ENCODE data around the gene GAL3ST1. TPM values are rescaled to one million over a fixed set of nuclear protein-coding genes. Genes with fewer than 3 reads are reported as not detected.
"Not testable (repeated sequence)": the region's sequence is repeated elsewhere in the genome, so short reads cannot be mapped to it uniquely, and the experiment has no call there.

Gene GAL3ST1
- total RNA-seq, 1 experiment from 2014 or later: 0.55 TPM

DNA sequence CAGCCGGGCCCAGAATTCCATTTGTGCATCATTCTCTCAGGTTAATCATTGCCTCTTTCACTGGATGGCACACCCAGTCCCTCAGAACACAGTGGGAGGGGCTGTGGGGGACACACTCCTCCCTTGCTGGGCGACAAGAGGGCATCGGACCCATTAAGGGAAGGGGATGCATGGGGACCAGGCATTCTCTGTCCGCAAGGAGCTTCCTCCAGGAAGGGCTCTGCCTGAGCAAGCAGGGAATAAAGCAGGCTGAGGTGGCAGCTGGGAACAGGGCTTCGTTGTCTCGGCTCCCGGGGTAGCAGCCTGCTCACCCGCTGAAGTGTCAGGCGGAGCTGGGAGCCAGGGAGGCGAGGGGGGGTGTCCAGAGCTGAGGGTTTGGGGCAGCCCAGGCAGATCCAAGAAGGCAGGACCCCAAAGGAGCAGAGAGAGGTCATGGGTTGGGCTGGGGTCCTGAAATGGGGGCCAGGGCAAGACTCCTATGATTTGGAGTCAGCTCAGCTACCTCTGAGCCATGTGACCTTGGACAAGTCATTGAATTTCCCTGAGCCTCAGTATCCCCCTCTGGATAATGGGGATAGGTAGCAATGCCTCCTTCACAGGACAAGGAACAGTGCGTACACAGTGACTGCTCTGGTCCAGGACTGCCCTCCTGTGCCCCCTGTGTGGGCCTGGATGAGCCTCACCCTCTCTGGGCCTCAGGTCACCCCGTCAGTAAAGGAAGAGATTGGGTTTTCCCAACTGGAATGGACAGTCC lies 1.4 kb downstream of the GAL3ST1 start:
- peak; percentile 40 for DNase-seq (ENCODE audit: low read depth, low spot score)
- in situ Hi-C loops (cut with HindIII; ENCODE audit: low pct_unique_long_range_greater_than_20kb, low sequenced_read_pairs): no loop called here

DNA sequence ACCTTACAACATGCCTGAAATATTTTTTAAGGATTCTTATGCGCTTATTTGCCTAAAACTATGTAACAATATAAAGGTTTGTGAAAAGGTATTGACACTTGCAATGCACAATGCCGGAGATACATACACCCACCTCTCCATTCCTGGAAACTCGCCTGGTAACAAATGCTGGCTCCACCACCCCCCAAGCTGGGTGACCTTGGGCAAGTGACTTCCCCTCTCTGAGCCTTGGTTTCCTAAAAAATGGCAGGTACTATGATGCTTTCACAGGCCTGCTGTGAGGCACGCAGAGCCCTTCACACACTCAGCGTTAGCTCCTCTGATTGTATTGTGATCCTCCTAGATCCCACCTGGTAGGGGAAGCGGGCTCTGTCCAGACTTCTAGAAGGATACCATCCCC lies 2.3 kb downstream of the GAL3ST1 start:
- DNase-seq (ENCODE audit: low read depth, low spot score): no peak
- in situ Hi-C loops (cut with HindIII; ENCODE audit: low pct_unique_long_range_greater_than_20kb, low sequenced_read_pairs): no loop called here

DNA sequence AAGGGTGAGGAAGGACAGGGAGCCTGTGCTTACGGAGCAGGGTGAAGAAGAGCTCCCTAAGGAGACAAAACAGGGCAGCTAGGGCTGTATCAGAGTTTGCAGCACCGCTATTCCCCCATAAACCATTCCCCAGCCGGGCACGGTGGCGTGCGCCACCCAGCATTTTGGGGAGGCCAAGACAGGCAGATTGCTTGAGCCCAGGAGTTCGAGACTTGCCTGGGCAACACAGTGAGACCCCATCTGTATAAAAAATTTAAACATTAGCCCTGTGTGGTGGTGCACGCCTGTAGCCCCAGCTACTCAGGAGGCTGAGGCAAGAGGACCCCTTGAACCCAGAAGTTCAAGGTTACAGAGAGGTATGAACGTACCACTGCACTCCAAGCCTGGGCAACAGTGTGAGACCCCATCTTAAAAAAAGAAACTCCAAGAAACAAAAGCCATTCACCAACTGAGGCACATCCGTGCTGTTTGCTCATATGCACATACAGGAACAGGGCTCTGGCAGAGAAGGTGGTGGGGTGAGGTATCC lies 4.7 kb downstream of the GAL3ST1 start:
- in situ Hi-C loops (cut with HindIII; ENCODE audit: low pct_unique_long_range_greater_than_20kb, low sequenced_read_pairs): no loop called here
- DNase-seq (ENCODE audit: low read depth, low spot score): no peak

DNA sequence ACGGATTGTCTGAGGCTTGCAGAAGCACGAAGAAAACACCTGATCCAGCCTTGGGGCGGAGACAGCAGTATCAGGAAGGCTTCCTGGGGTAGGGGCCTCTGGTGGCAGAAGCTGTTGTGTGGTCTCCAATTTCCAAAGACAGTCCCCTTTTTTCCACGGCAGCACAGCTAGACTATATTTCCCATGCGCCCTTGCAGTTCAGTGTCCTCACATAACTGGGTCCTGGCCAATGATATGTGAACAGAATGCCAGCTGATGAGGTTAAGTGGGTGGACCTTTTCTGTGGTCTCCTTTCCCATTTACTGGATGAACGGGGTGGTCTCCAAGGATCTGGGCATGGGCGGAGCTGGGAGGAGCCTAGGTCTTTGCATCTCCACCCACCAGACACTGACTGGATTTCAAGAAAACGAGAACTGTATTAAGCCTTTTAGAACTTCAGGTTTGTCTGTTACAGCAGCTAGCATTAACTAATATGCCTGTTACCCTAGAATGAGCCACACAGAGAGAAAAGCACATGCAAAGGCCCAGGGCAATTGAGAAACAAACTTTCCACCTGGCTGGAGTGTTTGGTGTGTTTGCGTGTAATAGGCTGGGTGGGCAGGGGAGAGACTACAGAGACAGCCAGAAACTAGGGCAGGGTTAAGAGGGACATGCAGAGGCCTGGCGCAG lies 6.2 kb downstream of the GAL3ST1 start:
- DNase-seq (ENCODE audit: low read depth, low spot score): no peak
- in situ Hi-C loops (cut with HindIII; ENCODE audit: low pct_unique_long_range_greater_than_20kb, low sequenced_read_pairs): no loop called here

DNA sequence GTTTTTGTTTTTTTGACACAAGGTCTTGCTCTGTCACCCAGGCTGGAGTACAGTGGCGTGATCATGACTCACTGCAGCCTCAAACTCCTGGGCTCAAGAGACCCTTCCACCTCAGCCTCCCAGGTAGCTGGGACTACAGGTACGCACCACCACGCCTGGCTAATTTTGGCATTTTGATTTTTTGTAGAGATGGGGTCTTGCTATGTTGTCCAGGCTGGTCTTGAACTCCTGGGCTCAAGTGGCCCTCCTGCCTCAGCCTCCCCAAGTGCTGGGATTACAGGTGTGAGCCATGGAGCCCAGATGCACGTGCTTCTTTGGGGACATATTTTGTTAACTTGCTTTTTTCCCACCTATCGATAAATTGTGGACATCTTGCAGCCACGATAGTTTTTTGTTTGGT lies 7.2 kb downstream of the GAL3ST1 start:
- DNase-seq (ENCODE audit: low read depth, low spot score); in situ Hi-C loops (cut with HindIII; ENCODE audit: low pct_unique_long_range_greater_than_20kb, low sequenced_read_pairs): not testable (repeated sequence)

DNA sequence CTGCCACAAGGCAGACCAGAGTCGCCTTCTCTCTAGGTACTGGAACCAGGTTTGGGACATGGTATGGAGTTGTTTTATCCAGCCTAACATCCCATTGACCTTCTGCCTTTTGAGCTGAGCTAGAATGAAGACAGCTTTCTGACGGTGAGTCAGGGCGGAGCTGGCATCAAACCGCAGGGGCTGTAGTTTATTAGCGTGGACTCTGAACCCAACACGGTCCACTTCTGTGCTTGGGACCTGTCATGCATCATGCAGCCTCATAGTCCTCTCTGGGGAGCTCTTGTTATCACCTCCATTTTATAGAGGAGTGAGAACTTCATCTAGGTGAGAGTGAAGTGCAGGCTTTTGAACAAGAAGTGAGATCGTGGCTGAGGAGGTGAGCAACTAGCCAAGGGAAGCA lies 8.3 kb downstream of the GAL3ST1 start:
- in situ Hi-C loops (cut with HindIII; ENCODE audit: low pct_unique_long_range_greater_than_20kb, low sequenced_read_pairs): no loop called here
- DNase-seq (ENCODE audit: low read depth, low spot score): no peak

DNA sequence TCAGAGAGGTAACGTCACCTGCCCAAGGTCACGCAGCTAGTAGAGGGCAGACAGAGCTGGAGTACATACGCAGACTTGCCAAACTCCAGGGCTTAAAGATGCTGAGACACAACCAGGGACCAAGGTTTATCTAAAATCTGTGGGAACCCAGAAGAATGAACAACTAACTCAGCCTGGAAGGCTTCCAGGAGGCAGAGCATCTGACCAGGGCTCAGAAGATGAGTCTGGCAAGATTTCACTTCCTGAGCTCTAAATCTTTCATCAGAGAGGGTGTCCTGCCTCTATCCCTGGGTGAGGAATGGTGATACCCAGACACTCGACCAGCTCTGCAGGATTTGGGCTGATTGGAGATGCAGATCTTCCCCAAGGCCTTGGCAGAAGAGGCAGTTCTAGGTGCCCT lies 9.1 kb downstream of the GAL3ST1 start:
- in situ Hi-C loops (cut with HindIII; ENCODE audit: low pct_unique_long_range_greater_than_20kb, low sequenced_read_pairs): no loop called here
- no peak for DNase-seq (ENCODE audit: low read depth, low spot score)

DNA sequence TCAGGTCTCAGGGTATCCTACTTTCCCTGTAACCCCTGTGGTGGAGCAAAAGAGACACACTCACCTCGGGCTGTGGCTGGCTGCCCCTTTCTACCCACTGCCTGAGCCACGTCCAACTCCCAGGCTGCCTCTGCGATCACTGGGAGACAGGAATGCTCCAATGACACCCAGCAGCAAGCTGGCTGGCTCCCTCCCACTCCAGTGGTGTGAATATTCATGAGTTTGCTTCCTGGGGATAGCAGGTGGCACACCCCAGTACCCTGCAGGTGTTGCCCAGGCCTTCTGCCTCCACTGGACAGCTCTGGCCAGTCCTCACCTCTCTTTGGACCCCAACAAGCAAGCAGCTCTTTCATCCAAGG lies 9.7 kb downstream of the GAL3ST1 start:
- in situ Hi-C loops (cut with HindIII; ENCODE audit: low pct_unique_long_range_greater_than_20kb, low sequenced_read_pairs): no loop called here
- DNase-seq (ENCODE audit: low read depth, low spot score): no peak

DNA sequence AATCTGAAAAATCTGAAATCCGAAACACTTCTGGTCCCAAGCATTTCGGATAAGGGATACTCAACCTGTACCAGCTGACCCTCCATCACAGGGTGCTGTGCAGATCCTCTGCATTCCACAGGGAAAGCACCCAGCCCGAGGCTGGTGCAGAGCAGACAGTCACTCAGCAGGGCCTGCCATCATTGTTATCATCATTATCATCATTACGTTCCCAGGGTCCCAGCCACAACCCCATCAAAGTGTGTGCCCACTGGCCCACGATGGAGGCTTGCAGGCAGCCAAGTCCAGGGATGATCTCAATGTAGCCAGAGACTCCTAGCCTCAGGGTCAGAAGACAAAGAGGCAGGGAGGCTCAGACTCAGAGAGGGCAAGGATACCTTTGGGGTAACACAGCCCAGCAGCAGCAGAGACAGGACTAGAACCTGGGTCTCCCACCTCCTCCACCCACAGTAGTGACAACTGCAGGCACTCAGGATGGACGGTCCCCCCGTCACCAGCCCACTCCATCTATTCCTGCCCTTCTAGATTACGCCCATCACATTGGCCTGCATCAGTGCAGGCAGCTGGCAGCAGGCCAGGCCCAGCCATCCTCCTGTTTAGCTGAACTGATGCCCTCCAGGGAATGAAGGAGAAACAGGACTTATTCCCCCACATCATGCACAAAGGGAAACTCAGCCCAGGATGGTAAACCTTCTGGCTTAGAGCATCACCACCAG lies 10.3 kb downstream of the GAL3ST1 start:
- in situ Hi-C loops (cut with HindIII; ENCODE audit: low pct_unique_long_range_greater_than_20kb, low sequenced_read_pairs): no loop called here
- DNase-seq (ENCODE audit: low read depth, low spot score): no peak

DNA sequence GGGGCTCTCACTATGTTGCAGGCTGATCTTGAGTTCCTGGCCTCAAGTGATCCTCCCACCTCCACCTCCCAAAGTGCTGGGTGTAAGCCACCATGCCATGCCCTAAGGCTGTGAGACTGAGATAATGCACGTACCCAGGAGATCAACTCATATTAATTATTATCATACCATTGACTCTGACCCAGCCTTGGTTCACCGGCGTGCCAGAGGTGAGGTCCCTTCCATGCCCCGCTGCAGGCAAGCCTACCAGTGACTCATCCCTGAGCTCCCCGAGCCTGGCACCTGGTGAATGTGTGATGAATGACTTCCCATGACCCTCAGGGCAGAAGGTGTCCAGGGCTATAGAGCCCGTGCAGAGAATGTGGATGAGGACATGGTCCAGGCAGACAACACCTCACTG lies 12.1 kb downstream of the GAL3ST1 start:
- in situ Hi-C loops (cut with HindIII; ENCODE audit: low pct_unique_long_range_greater_than_20kb, low sequenced_read_pairs): no loop called here

DNA sequence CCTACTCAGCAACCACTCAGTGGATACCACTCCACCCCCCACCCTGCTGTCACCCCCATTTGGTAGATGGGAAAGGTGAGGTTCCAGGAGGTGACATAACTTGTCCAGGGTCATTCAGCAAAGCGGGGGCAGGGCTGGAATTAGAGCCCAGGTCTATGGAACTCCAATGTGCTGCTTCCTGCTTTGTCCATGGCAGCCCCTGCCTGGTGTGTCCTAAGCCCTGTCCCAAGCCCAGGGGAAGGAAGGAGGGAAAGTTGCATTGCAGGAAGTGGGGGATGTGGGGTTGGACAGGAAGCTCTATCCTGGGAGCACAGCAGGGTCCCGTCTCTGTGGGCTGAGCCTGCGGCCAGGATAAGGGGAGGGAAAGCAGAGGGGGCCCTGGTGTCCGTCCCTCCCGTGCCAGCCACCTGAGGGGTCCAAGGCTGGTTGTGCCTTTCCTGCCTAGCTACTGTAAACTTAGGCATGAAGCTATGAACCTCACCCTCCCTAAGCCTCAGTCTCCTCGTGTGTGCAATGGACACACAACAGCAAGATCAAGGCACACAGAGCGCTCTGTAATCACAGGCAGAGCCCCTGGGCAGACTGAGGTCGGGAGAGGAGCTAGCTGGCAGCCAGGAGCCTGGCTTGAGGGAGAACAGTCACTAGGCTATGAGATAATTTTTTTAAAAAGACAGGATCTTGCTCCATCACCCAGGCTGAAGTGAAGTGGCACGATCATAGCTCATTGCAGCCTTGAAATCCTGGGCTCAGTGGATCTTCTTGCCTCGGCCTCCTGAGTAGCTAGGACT lies 12.9 kb downstream of the GAL3ST1 start:
- in situ Hi-C loops (cut with HindIII; ENCODE audit: low pct_unique_long_range_greater_than_20kb, low sequenced_read_pairs): no loop called here
- no peak for DNase-seq (ENCODE audit: low read depth, low spot score)

More for the DNA sequence above, 12.1 kb downstream of the GAL3ST1 start:
- no peak for DNase-seq (ENCODE audit: low read depth, low spot score)

DNA sequence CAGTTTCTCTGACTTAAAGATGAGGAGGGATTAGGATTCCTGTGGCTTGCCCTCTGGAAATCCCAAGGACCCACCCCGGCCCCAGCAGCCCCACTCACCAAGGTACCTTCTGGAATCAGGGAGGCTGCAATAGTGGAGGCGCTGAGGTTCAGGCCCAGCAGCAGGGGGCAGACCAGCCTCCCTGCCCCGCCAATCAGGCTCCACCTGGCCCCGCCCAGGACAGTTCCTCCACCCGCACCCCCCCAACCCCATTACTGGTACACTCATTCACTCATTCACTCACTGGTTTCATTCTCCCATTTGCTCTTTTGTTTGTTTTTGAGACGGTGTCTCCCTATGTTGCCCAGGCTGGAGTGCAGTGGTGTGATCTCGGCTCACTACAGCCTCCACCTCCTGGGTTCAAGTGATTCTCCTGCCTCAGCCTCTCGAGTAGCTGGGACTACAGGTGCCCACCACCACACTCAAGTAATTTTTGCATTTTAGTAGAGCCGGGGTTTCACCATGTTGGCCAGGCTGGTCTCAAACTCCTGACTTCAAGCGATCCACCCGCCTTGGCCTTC lies 13.7 kb downstream of the GAL3ST1 start:
- peak; percentile 42 for DNase-seq (ENCODE audit: low read depth, low spot score)
- in situ Hi-C loops (cut with HindIII; ENCODE audit: low pct_unique_long_range_greater_than_20kb, low sequenced_read_pairs): not testable (repeated sequence)

DNA sequence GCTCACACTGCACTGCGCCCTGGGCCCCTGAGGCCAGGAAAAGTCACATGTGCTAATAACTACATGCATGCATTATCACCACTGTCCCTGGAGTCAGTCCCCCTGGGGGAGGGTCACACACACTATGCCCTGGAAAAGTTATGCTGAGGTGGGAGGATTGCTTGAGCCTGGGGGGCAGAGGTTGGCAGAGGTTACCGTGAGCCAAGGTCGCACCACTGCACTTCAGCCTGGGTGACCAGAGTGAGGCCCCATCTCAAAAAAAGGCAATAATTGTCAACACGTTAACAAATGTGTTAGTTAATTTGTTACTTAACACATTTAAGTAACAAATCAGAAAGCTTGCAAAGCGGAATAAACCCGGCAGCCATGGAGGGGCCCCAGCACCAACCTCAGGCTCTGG lies 14.6 kb downstream of the GAL3ST1 start:
- in situ Hi-C loops (cut with HindIII; ENCODE audit: low pct_unique_long_range_greater_than_20kb, low sequenced_read_pairs): no loop called here
- DNase-seq (ENCODE audit: low read depth, low spot score): no peak

DNA sequence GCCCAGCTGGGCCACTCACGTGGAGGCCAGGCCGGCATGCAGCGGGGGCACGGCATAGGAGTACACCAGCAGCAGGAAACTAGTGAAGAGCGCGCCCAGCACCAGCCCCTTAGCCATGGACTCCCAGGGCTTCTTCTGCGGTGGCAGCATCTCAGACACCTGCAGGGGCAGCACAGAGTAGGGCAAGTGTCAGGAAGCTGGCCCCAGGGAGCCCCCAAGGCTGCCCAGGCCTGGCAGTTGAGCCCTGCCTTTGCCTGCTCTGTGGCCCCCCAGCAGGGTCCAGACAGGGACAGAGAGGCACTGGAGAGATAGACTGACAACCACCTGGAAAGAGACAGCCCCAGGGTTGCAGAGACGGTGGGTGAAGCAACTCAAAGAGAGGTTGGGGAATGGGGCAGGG lies 17.2 kb downstream of the GAL3ST1 start:
- in situ Hi-C loops (cut with HindIII; ENCODE audit: low pct_unique_long_range_greater_than_20kb, low sequenced_read_pairs): no loop called here
- DNase-seq (ENCODE audit: low read depth, low spot score): no peak

DNA sequence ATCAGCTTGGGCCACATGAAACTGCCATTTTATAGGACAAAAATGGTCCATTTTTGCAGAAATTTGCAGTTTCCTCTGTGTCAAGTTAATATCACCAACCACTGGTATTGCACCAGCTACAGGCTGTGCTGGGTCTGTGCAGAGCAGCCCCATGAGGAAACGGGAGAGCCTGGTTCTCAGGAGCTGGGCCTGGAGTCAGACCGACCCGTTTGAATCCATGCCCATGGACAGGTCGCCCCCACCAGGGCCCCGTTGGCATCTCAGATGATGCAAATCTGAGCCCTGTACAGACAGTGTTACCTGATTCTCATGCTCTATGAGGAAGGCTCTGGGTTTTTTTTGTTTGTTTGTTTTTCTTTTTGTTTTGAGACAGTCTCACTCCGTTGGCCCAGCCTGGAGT lies 18.1 kb downstream of the GAL3ST1 start:
- in situ Hi-C loops (cut with HindIII; ENCODE audit: low pct_unique_long_range_greater_than_20kb, low sequenced_read_pairs): no loop called here
- DNase-seq (ENCODE audit: low read depth, low spot score): peak; percentile 32

DNA sequence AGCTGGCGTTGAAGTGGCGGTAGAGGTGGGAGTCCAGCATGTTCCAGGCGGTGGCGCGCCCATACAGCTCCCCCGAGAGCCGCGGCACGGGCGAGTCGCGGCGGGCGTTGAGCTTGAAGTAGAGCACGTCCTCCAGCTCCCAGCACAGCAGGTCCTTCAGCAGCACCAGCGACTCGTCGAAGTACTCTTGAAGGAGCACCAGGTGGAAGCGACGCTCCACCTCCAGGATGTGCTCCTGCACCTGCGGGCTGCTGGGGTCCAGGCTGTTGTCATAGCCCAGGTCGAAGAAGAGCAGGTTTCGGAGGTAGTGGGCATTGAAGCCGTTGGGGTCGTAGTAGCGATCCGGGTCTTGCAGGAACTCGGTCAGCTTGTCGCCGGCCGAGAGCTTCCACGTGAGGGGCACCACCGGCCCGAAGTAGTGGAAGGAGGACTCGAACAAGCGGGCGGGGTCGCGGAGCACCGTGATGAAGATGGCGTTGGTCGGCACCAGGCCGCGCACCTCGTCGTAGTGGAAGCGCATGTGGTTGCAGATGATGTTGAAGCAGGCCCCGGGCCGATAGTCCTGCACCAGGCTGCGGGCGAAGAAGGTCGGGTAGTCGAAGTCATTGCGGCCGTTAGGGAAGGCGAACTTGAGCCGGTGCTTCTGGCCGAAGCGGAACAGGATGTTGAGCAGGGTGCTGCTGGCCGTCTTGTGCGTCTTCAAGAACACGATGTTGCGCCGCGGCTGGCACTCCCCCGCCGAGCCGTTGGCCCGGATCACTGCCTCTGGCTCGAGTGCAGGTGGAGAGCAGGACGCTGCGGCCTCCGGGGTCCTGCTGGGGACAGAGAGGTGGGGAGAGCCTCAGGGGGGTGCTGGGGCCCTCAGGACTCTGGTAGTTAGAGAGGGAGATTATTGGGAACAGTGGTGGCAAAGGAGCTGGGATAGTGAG lies 18.9 kb downstream of the GAL3ST1 start:
- in situ Hi-C loops (cut with HindIII; ENCODE audit: low pct_unique_long_range_greater_than_20kb, low sequenced_read_pairs): no loop called here

DNA sequence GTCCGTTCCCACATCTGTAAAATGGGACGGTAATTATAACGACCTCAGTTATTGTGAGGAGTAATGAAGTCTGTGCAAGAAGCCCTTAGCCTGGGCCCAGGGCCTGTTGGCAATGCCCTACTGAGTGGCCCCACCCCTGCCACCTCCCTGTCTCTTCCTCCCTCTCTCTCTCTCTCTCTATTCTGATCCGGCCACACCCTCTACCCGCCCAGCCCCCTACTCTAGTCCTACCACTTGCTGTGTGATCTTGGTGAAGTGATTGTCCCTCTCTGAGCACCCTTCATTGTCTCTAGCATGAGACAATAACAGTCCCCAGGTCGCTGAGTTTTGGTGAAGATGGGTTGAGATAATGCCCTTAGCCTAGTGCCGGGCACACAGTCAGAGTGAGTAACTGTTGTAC lies 20.5 kb downstream of the GAL3ST1 start:
- no peak for DNase-seq (ENCODE audit: low read depth, low spot score)
- in situ Hi-C loops (cut with HindIII; ENCODE audit: low pct_unique_long_range_greater_than_20kb, low sequenced_read_pairs): no loop called here

More for the DNA sequence above, 18.9 kb downstream of the GAL3ST1 start:
- DNase-seq (ENCODE audit: low read depth, low spot score): no peak

All from SK-MEL-5 (cell line).